NCI-H446 treated with DMSO at 0.1 percent for 48 hours (cell line): Measurements from ENCODE around the gene PPP1R18.
A peak's percentile ranks its signal among the peaks of the same experiment; 100 is the strongest.
"Not testable (repeated sequence)": the region's sequence is repeated elsewhere in the genome, so short reads cannot be mapped to it uniquely, and the experiment has no call there.

Experiments used
- DNase-seq: peaks from one replicate; lab custom pipeline; 2025; lab: John Stamatoyannopoulos, UW

The PPP1R18 gene

GRCh38 chr6:30719791-30720737 lies 33.6 kb upstream of the PPP1R18 start, which contains the start of gene TUBB:
Gene TUBB (plus strand): TSS chr6:30720352. CDS start chr6:30720507, 155 bp downstream.
- DNase-seq: peak; percentile 97

GRCh38 chr6:30719356-30719755 lies 32.9 kb upstream of the PPP1R18 start:
- DNase-seq: no peak

DNA sequence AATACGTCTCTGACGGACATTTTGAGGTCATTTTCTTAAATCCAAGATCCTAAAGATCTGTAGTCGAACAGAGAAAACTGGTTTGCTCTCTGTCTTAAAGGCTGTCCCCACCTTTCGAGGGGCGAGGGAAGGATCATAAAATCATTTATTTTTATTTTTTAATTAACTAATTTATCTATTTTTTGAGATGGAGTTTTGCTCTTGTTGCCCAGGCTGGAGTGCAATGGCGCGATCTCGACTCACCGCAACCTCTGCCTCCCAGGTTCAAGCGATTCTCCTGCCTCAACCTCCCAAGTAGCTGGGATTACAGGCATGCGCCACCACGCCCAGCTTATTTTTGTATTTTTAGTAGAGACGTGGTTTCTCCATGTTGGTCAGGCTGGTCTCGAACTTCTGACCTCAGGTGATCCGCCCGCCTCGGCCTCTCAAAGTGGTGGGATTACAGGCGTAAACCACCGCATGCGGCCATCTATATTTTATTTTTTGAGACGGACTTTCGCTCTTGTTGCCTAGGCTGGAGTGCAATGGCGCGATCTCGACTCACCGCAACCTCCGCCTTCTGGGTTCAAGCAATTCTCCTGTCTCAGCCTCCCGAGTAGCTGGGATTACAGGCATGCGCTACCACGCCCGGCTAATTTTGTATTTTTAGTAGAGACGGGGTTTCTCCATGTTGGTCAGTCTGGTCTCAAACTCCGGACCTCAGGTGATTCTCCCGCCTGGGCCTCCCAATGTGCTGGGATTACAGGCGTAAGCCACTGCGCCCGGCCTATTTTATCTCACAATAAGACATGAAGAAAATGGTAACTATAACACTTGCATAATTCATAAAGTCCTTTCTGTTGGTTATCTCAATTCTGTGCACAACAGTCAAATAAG lies 31.6 kb upstream of the PPP1R18 start:
- DNase-seq: not testable (repeated sequence)

GRCh38 chr6:30717129-30717844 lies 30.8 kb upstream of the PPP1R18 start, which contains the start of gene MDC1:
Gene MDC1 (minus strand): TSS chr6:30717281. CDS start chr6:30715175, 2,106 bp downstream.
- peak; percentile 100 for DNase-seq

DNA sequence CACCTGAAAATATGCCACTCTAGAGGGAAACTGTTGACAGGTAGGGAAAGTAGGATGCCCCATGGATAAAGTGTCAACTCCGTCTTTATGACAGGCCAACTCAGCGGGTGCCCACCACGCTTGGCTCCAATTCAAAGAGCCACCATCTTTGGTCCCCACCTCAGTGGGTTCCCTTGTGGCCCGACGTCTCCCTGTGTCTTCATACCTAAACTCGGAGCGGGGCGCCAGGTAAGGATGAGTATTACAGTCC lies 30.4 kb upstream of the PPP1R18 start:
- no peak for DNase-seq

GRCh38 chr6:30714263-30714662 lies 27.8 kb upstream of the PPP1R18 start:
- DNase-seq: no peak

GRCh38 chr6:30712441-30712945 lies 26.0 kb upstream of the PPP1R18 start:
- DNase-seq: no peak

GRCh38 chr6:30711758-30712380 lies 25.4 kb upstream of the PPP1R18 start:
- DNase-seq: no peak

- no peak for DNase-seq
Observed at GRCh38 chr6:30709101-30709868, 22.8 kb upstream of the PPP1R18 start.

GRCh38 chr6:30707281-30707850 lies 20.9 kb upstream of the PPP1R18 start:
- no peak for DNase-seq

- DNase-seq: no peak
Observed at GRCh38 chr6:30705620-30706019, 19.2 kb upstream of the PPP1R18 start.

DNA sequence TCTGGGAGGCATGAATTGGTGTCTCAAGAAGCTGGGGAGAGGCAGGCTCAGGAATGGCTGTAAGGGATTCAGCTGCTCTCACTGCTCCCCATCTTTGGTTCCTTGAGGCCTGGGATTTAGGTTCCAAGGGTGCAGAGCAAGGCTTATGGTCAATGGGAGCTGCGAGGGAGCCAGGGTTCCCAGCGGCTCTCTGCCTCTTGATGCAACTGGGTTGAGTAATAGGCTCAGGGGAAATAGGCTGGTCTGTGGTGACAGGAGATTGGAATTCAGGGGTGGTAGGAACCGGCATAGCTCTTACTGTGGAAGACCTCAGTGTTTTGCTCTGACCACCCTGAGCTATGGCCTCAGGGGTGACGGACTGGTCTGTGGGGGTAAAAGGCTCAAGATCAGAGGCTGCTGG lies 17.4 kb upstream of the PPP1R18 start:
- DNase-seq: no peak

- DNase-seq: no peak
Observed at GRCh38 chr6:30703011-30703410, 16.6 kb upstream of the PPP1R18 start.

DNA sequence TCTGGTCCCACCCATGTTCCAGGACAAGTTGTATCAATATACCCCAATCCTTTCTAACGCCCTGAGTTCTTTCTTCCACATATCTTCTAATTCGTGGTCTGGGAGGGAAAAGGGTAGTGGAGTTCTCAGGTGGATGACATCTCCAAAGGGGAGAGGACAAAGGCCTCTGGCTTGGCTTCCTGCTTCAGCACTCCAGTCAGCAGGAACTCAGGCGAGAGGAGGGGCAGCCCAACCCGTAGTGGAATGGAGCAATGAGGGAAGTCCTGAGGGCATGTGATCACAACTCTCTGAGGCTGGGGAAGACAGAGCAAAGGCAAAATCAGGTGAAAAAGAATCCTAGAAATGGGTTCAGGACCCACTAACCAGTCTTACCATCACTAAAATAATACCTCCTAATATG lies 13.9 kb upstream of the PPP1R18 start:
- no peak for DNase-seq

GRCh38 chr6:30696432-30696831 lies 10.0 kb upstream of the PPP1R18 start:
- no peak for DNase-seq

DNA sequence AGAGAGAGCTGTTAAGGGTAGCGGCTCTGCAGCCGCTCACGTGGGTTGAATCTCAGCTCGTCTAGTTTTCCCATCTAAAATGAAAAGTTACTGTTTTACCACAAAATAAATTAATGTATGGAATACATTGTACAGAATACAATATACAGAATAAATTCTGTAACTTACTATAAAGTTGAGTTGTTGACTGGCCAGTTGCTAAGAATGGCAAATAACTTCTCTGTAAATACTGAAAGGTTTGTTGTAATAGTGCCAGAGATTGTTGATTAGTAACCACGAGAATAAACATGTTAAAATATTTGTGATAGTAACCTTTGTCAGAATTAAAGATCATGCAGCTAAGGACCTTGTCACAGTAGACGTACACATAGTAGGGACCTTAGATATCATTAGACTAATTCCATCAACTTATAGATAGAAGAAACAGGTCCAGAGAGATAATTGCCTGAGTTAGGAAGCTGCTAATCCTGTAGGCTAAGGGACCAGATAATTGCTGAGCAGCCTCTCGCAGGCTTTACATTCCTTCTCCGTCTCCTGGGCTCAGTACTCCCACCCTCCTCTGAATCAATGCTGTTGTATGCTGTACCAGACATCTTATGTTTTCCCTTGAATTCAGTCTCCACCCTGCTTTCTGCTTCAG lies 4.9 kb upstream of the PPP1R18 start:
- no peak for DNase-seq

DNA sequence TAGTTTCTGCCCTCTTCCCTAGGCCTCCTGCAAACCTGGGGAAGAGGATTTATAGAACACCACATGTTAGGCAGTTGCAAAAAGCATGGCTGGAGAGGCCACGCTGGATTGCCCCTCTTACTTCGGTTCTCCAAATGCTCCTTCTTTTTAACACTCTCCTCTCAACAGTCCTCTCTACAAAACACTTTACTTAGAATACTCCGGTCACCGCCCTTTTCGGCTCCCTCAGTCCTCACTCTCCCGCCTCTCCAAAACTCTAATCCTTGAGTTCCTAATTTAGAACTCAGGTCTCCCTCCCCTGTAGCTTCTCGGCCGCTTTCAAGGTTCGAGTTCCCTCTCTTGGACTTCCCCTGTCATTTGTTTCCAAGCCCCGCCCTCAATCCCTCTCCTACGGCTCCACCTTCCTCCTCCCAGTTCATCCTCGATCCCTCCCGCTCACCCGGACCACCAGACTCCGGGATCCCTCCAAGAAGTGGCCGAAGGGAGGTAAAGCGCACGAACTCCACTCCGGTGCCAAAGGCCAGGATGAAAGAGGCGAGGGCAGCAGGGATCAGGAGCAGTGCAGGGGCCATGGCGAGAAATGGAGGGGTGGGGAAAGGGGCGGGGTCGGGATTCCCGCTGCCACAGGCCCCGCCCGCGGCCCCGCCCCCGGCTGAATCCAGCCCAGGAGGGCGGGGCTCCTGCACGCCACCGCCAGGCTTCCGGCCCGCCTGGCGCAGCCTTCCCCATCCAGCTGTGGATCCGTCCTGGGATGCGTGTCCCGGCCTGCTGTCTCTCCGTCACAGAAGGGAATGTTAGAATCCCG lies 4.2 kb upstream of the PPP1R18 start, which contains the start of gene NRM:
NRM (minus strand) TSS at position 582 of the 805 bp plus-strand sequence; CDS start at position 572, 10 bp downstream.
- peak; percentile 69 for DNase-seq

GRCh38 chr6:30689985-30690384 lies 3.5 kb upstream of the PPP1R18 start:
- DNase-seq: no peak
